Cortex of kidney (tissue), 1 donor: Measurements from ENCODE around the gene AADACL3.
"Not testable (repeated sequence)": the region's sequence is repeated elsewhere in the genome, so short reads cannot be mapped to it uniquely, and the experiment has no call there.

Experiments
- DNase-seq: peaks from one replicate; lab custom pipeline; 2025; lab: John Stamatoyannopoulos, UW

AADACL3 gene

GRCh38 chr1:12714710-12715475, 1.0 kb upstream of the AADACL3 start:
- DNase-seq, result no peak

- no peak for DNase-seq
Observed at GRCh38 chr1:12717301-12717838, 1.5 kb downstream of the AADACL3 start.

GRCh38 chr1:12722626-12723025, 6.7 kb downstream of the AADACL3 start:
- DNase-seq, result no peak

- no peak for DNase-seq
Observed at GRCh38 chr1:12728391-12728790, 12.5 kb downstream of the AADACL3 start.

- no peak for DNase-seq
Observed at GRCh38 chr1:12730156-12730555, 14.2 kb downstream of the AADACL3 start.

GRCh38 chr1:12731084-12731483, 15.2 kb downstream of the AADACL3 start:
- not testable (repeated sequence) for DNase-seq

- DNase-seq, result no peak
Observed at GRCh38 chr1:12734651-12735050, 18.7 kb downstream of the AADACL3 start.

GRCh38 chr1:12738934-12739333, 23.0 kb downstream of the AADACL3 start:
- DNase-seq, result no peak

- DNase-seq, result no peak
Observed at GRCh38 chr1:12739613-12740012, 23.7 kb downstream of the AADACL3 start.

- no peak for DNase-seq
Observed at GRCh38 chr1:12741946-12742345, 26.0 kb downstream of the AADACL3 start.

GRCh38 chr1:12745126-12745991, 29.4 kb downstream of the AADACL3 start:
- DNase-seq, result no peak

GRCh38 chr1:12745992-12746323, 30.0 kb downstream of the AADACL3 start, which contains the start of gene CFAP107:
Gene CFAP107 (plus strand): TSS chr1:12746200. CDS start chr1:12746431, 231 bp downstream.
- DNase-seq, result no peak

- DNase-seq, result no peak
Observed at GRCh38 chr1:12748778-12749355, 33.0 kb downstream of the AADACL3 start.

GRCh38 chr1:12754738-12755137, 38.8 kb downstream of the AADACL3 start:
- no peak for DNase-seq

GRCh38 chr1:12756273-12756672, 40.4 kb downstream of the AADACL3 start:
- no peak for DNase-seq

- no peak for DNase-seq
Observed at GRCh38 chr1:12756768-12757413, 41.0 kb downstream of the AADACL3 start.

- no peak for DNase-seq
Observed at GRCh38 chr1:12757836-12758235, 41.9 kb downstream of the AADACL3 start.

- no peak for DNase-seq
Observed at GRCh38 chr1:12760256-12760795, 44.4 kb downstream of the AADACL3 start.

GRCh38 chr1:12761781-12762180, 45.9 kb downstream of the AADACL3 start:
- DNase-seq, result no peak

- DNase-seq, result no peak
Observed at GRCh38 chr1:12762766-12763165, 46.9 kb downstream of the AADACL3 start.

- DNase-seq, result no peak
Observed at GRCh38 chr1:12763479-12763878, 47.6 kb downstream of the AADACL3 start.

- DNase-seq, result no peak
Observed at GRCh38 chr1:12764016-12764415, 48.1 kb downstream of the AADACL3 start.
